Measurements from ENCODE around the gene CNIH3.

- TF ChIP-seq POLR2AphosphoS5 (IDR thresholded peaks at IDR 0.05; ENCODE audit: low read depth, low read length) (no peak), CTCF (IDR thresholded peaks at IDR 0.05 in 2 of 3, conservative IDR thresholded peaks at IDR 0.05 in 1 of 3; ENCODE audit: borderline replicate concordance in 1 of 3, insufficient read depth in 1 of 3, low read depth in 2 of 3, low read length in 2 of 3) (no peak), YY1 (IDR thresholded peaks at IDR 0.05; ENCODE audit: extremely low read depth, insufficient replicate concordance, low read depth, low read length) (no peak), TCF7L2 (IDR thresholded peaks at IDR 0.05; ENCODE audit: borderline replicate concordance, extremely low read depth, insufficient read depth, insufficient read length) (no peak), EZH2 (IDR thresholded peaks at IDR 0.05) (no peak), CEBPB (IDR thresholded peaks at IDR 0.05; ENCODE audit: low read depth) (no peak), EZH2phosphoT487 (IDR thresholded peaks at IDR 0.05; ENCODE audit: borderline replicate concordance) (no peak), FOSL1 (IDR thresholded peaks at IDR 0.05; ENCODE audit: low read depth) (no peak), ELF1 (IDR thresholded peaks at IDR 0.05; ENCODE audit: borderline replicate concordance, low read depth) (no peak), ATF3 (IDR thresholded peaks at IDR 0.05) (no peak), REST (IDR thresholded peaks at IDR 0.05; ENCODE audit: low read depth) (no peak)
These were observed 87.6 kb downstream of the CNIH3 start for GRCh38 chr1:224703702-224704101.

Measured in HCT116 (cell line).